ENCODE results near the gene ORMDL3.
A peak's percentile ranks its signal among the peaks of the same experiment; 100 is the strongest.
"Not testable (repeated sequence)": the region's sequence is repeated elsewhere in the genome, so short reads cannot be mapped to it uniquely, and the experiment has no call there.

Gene ORMDL3

DNA sequence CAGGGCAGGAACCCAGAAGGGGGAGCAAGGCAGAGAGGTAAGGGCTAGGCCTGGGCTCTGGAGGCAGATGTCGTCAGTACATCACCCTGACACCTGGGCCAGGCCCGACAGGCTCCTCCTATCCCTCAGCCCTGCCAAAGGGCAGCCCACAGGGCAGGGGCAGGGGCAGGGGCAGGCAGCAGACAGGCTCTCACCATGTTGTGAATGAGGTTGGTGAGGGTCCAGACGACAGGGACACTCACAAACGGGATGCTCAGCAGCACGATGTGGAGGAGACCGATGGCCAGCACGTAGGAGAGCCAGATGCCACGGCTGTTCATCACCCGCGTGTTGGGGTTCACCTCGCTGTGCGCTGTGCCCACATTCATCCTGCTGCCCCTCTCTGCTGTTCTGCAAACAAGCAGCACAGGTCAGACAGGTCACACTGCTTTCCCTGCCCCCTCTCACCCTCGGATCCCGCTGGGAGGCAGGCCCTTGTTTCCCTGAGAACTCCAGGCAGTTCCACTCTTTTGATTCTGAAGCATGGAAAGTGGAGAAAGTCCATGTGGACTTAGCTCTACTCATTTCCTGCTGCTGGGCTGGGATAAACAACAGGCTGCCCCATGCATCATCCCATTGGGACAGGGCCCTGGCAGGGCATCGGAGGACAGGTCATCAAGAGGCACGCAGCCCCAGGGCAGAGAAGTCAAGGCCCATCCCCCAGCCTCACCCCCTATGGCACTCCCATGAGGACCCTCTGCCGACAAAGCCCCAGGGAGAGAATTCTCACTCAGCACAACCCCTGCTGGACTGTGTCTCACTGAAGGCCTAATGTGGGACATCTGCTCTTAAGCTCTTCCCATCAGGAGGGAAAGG lies 3.3 kb downstream of the ORMDL3 start:
- DNase-seq = peak; percentile 89

DNA sequence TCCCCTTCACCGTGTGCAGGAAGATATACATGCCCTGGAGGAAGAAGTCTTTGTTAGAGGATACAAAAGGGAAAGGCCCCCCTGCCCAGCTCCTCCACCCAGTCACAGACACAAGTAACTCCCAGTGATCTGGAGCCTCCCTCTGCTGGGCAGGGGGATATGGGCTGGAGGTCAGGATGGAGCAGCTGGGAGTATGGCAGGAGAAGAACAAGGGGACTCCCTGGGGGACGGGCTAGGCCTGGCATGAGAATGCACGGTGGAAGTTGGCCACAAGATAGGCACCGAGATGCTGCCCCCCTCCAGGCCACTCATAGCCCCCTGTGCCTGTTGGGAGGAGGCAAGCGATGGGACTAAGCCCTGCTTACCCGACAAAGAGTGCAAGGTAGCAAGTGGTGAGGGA lies 4.2 kb downstream of the ORMDL3 start:
- DNase-seq = no peak

DNA sequence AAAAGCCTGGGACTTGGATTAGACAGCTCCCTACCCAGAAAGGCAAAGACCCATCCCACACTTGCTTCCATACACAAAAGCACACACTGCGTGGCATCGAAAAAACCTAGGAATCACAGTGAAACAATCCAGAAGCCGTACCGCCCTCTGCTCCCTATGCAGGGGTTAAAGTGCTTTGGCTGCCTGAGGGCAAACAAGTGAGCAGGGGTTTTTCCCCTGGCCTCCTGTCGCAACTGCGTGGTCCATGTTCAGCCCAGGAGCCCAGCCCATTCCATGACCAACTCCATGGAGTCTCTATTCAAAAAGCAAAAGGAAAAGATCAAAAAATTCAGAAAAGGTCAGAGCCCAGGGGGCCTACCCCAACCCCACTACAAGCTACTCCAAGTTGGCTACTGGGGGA lies 5.4 kb downstream of the ORMDL3 start:
- no peak for DNase-seq

DNA sequence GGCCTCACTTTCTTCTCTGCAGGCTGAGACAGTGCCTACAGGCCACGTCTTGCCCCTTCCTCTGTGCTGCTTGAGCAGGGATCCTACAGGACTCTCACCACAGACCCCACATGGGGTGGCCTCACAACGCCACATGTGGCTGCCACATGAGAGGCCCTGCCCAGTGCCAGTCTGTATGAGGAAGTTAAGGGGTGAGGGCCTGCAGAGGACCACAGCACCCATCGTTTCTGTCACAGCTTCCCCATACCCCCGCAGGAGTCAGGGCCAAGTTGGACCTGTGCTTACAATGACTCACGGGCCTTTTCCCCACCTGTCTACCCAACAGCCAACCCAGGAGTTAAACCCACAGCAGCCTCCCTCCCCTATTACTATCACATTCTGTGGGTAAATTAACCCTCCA lies 6.1 kb downstream of the ORMDL3 start:
- no peak for DNase-seq

DNA sequence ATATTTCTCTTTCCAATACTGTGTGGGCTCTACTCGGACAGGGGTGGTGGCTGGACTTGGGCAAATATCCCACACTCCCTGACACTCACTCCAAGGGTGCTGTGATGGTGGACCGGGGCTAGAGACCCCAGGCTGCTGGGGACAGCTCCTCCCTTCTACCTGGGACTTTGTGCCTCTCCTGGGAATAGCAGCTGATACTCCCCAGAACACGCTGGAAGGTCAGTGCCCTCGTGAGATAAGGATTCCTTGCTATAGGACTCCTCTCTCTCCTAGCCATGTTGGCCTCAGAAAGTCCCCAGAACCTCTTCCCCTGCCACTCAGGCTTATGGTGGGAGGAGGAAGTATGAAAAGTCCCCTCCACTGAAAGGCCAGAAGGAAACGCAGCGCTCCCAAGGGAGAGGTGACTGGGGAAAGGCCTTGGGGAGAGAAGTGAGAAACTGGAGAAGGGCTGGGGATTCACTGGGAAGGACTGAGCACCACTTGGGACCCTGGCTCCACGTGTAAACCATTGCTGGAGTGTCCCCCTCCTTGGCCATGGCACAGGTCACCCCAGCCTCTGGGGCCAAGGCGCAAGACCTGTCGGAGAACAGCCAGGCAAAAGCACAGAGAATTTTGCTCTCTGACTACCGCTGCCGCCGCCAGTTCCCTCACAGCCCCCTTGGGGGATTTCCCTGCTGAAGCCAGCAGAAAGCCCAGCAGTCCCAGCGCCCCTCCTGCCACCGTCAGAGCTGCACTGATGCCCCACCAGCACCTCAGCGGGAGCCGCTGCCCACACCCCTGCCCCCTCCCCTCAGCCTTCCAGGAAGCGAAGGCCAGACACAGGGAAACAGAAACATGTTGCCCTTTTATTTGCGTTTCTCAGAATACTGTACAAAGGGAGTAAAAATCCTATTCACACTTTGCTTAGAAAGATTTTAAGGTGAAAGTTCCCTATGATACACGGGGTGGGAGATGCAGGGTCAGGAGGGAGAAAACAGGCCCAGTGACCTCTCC lies 6.9 kb downstream of the ORMDL3 start:
- no peak for DNase-seq

DNA sequence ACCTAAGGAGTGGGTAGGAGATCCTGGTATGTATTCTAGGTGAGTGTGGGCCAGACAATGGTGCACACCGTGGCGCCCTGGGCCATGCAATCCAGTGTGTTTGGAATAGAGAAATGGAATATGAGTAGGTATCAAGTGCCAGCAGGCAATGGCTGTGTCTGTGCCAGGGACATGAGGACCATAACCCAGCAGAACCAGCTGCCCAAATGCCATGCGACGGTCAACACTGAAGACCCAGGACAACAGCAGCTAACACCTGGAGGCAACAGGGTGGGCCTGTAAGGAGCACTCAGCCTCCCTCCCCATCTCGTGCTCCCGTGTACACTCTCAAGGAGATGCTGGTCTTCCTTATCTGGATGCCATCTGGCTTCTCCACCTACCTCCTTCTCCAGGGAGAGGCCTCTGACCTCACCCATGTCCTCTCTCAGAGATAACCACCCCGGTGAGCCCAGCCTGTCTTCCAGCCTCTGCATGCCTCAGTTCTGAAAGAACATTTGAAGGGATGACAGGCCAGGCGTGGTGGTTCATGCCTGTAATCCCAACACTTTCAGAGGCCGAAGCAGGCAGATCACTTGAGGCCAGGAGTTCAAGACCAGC lies 8.2 kb downstream of the ORMDL3 start:
- no peak for DNase-seq

DNA sequence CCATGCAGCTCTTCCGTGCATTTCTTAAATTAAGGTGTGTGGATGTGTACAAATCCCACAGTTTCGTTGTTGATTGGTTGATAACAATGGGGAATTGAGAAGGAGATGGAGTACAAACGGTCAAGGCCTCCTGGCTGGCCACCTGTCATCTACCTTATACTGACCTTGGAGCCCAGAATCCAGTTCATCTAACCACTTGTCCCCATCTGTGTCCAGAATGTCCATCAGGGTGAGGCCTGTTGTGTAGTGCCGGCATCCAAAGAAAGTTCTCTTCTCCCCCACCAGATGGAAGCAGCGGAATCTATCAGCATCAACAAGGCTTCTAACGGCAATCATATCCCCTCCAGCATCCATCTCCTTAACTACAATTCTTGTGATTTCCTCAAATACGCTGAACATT lies 10.5 kb downstream of the ORMDL3 start:
- DNase-seq = no peak

DNA sequence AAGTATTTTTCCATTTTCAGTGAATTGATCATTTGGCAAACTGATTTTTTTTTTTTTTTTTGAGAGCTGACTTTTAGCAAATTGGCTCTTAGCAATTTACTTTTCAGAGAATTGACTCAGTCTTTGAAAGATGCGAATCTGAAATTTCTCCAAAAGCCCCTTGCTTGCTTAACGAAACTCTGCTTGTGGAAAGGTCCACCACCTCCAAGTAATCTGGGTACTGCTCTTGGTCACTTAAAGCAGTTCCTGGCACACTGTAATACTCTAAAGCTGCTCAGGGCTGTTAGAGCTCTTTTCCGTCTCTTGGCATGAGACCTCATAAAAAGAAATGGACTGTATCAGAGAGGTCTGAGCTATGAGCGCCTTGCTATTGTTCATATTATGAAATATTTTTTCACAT lies 11.8 kb downstream of the ORMDL3 start:
- no peak for DNase-seq

DNA sequence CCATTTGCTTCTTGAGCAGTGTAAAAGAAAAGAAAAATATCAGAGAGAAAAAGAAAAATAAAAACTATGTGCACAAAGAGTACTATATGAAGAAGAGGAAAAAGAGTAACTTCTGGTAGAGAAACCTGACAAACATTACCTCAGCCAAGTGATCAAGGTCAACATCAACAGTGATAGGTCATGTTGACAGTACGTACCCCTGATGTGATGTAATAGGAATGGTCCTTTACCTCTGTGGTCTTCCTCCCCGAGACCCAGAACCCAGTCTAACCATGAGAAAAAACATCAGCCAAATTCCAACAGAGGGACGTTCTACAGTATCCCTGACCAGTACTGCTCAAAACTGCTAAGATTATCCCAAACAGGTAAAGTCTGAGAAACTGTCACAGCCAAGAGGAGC lies 13.4 kb downstream of the ORMDL3 start:
- no peak for DNase-seq

DNA sequence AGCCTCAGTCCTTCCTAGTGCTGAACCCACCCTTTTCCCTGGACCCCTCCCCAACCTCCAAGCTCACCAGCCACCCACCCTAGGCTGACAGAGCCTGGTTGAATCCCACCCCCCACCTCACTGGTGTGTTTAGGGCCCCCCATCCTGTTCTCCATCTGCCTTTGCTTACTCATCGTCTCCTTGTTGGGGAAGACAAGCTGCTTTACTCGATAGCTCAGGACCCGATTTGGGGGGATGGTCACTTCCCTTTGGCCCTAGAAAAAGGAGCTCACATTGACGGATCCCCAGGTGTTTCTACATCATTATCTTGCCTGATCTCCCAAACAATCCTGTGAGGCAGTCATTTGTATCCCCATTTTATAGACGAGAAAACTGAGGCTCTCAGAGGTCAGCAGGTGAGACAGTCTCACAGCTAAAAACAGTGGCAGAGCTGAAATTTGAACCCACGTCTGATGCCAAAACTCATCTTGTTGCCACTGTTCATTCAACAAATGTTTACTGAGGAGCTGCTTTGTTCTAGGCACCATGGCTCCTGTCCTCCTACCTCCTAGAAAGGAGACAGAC lies 18.5 kb downstream of the ORMDL3 start:
- no peak for DNase-seq

DNA sequence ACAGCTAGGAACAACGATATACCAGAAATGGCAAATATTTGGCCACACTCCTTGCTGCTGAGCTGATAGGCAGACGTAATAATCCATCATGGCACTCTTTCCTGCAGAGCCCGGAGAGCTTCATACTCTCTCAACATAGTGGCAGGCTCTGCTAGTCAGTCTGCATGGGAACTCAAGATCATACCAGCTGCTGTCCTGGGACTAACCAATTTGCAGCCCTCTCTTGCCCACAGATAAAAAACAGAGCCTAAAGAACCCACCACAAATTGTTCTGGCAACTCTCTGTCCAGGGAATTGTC lies 22.5 kb downstream of the ORMDL3 start:
- no peak for DNase-seq

DNA sequence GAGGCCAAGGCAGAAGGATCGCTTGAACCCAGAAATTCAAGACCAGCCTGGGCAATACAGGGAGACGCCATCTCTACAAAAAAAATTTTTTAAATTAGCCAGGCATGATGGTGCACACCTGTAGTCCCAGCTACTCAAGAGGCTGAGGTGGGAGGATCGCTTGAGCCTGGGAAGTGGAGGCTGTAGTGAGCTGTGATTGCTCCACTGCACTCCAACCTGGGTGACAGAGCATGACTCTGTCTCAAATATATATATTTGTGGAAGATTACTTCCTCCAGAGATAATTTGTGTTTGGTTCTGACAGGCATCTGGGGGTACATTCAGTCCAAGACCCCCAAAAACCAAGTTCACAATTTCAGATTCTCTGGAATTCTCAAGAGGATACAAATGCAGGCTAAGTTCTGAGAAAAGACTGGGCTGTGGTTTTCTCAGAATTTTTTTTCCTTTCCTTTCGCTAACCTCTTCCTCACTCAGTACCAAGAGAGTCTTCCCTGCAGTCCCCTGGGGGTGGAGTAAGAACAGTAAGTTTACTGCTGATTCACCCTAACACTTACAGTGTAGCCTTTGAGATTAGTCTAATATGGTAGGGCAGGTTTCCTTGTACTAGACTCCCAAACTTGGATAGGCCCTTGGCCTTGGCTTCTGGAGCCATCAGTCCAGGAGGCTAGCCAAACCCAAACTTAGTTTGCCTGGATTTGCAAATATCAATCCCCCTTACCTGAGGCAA lies 24.1 kb downstream of the ORMDL3 start:
- no peak for DNase-seq

DNA sequence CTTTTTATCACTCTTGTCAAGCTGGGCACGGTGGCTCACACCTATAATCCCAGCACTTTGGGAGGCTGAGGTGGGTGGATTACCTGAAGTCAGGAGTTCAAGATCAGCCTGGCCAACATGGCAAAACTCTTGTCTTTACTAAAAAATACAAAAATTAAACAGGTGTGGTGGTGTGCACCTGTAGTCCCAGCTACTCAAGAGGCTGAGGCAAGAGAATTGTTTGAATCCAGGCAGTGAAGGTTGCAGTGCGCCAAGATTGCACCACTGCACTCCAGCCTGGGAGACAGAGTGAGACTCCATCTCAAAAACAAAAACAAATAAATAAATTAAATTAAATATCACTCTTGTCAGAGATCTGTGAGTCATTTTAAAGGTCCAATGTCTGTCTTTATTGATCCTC lies 25.4 kb downstream of the ORMDL3 start:
- DNase-seq = not testable (repeated sequence)

DNA sequence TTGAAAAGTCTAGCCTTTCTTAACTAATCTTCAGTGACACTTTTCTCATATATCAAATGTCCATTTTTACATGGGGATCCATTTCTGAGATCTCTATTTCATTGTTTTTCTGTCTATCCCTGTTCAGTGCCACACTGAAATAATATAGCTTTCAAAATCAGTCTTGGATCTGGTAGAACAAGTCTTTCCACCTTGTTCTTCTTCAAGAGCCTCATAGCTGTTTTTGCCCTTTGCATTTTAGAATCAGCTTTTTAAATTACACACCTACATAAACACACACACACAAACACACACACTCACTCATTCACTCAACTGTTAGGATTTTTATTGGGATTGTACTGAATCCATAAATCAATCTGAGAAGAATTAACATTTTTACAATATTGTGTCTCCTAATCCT lies 28.2 kb downstream of the ORMDL3 start:
- DNase-seq = no peak

DNA sequence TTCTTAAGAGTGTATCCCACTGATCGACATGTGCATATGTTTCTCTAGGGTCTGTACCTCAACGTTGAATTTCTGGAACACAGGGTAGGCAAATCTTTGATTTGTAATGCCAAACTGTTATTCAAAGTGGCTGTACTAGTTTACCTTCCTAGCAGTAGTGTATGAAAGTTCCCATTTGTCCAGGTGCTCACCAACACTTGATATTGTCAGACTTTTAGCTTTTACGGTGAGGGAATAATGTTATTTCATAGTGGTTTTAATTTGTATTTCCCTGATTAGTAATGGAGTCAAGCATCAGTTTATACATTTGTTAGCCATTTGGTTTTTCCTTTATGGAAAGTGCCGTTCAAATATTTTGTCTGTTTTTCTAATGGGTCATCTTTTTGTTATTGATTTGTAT lies 29.3 kb downstream of the ORMDL3 start:
- no peak for DNase-seq

DNA sequence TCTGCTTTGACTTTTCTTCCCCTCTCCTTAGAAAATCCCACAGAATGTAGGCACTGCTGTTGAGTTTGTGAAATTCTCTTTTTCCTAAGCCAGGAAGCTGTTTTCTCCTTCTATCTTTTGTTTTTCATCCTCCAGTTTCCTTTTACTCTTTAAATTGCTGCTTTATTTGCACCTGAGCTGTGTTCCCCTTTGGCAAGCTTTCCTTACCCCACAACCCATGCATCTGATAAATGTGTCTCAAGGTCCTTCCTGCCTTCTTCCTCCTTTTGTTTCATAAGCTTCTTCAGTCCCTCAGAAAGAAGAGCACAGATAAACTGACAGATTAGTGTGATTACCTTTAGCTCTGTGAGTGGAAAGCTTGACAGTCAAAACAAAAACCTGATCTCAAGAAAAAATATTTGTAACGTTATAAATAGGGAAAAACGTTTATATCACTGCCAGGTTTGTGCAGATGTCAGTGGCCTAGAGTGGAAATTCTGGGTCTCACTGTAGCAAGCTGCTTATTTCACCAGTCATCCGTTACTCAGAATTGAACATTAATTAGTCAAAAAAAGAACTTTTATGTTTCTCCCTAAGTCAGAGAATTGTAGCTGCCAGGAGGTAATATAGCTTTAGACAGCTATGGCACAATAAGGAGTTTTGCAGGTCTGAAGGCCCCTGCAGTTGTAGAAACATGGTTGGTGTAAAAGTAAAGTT lies 32.6 kb downstream of the ORMDL3 start:
- no peak for DNase-seq

DNA sequence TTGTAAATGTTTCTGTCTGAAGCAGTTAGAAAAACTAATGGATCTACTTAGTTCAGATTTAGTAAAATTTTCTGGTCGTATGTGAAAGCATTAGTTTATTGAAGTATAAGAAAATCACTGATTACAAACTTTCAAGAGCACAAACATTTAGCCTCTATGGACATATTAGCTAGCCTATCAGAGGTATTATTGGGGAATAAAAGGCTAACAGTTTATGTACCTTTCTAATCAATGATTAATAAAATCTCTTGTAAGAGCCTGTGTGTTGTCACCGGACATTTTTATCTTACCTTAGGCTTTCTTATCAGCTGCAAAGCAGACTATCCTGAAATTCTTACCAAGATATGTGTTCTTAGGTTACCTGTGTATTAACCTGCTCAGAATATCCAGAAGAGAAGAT lies 38.2 kb downstream of the ORMDL3 start:
- DNase-seq = no peak

DNA sequence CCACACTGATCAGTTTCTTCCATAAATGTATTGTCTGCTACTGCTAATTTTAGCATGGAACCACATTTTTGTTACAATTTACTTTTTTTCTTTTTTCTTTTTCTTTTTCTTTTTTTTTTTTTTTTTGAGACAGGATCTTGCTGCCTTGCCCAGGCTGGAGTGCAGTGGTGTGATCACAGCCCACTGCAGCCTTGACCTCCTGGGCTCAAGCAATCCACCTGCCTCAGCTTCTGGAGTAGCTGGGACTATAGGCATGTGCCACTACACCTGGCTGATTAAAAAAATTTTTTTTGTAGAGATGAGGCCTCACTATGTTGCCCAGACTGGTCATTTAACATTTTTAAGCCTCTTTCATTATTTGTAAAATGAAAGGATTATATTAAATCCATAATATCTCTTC lies 40.3 kb downstream of the ORMDL3 start:
- DNase-seq = no peak

DNA sequence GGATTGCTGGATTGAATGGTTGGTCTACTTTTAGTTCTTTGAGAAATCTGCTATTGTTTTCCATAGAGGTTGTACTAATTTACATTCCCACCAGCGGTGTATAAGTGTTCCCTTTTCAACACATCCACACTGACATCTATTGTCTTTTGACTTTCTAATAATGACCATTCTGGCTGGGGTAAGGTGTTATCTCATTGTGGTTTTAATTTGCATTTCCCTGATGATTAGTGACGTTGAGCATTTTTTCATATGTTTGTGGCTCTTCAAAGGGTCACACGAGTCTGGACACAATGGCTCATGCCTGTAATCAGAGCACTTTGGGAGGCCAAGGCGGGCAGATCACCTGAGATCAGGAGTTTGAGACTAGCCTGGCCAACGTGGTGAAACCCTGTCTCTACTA lies 41.3 kb downstream of the ORMDL3 start:
- DNase-seq = not testable (repeated sequence)

DNA sequence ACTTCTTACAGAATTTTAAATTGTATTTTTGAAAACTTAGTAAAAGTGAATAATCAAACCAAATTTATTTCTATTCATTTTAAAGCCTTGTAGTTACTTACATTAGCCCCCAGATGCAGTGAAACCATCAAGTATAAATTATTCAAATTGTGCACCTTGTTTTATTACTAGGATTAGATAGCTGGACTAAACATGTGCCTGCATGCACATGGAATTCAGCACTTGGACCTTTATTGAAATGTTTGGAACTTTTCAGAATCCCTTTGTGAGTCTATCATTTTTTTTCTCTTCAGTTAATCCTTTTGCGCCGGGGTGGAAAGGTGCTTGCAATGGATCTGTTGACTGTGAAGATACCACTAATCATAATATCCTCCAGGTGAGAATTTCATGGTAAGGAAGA lies 54.6 kb downstream of the ORMDL3 start:
- DNase-seq = no peak

DNA sequence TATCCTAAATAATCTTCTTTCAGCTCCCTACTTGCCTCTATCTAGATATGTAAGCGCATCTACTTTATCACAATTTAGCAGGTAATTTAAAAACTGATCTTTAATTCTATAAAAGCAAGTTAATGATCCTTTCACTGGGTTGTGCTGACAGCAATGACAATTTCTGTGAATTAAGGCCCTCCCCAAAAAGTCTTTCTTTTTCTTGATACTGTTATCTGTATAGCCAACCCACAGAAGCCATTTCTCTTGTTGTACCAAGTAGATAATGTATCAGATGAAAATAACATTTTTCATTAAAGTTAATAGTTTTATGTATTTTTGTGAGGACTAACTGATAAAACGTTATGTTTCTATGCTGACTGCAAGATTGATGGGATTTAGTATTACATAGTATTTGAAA lies 55.6 kb downstream of the ORMDL3 start:
- no peak for DNase-seq
